ENCODE results near the gene NPAS3.

Gene NPAS3

DNA sequence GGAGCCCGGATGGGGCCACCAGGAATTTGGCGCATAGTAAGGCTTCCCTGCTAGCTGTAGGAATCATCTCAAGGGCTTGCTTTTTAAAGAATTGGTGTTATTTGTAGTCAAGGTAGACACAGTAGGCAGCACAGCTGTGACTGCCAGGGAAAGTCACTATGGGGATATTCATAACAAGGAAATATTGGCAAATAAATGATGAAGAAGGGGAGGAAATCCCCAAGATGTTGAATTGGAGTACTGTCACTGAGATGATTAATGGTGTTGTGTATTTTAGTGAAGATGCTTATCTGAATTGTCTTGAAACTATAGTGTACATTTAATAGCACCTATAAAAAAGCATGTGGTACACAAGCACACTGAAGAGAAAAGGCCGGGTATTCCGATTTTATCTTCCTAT is 118.9 kb downstream of the NPAS3 start:
- TF ChIP-seq CTCF (IDR thresholded peaks at IDR 0.05; ENCODE audit: extremely low read depth, missing control alignments) = no peak
- DNase-seq (ENCODE audit: low spot score) = no peak

- no peak for DNase-seq (ENCODE audit: low spot score)
Observed at GRCh38 chr14:33061667-33062325, 123.1 kb downstream of the NPAS3 start.

DNA sequence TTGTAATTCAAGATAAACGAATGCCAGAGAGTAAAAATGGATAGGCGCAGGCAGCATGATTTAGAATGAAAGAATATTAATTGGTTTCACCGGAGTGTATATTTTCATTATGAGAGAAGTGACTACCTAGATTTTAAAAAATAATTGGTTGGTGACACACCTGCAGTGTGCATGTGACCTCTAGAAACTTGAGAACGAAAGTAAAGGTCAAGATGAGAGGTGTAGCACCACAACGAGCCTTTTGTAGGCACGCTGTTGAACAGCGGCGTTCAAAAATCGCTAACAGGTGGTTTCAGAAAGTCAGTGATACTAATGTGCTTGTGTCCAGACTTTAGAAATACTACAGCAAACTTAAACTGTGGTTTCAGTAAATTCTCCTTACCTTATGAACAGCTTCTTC is 123.8 kb downstream of the NPAS3 start:
- TF ChIP-seq CTCF (IDR thresholded peaks at IDR 0.05; ENCODE audit: extremely low read depth, missing control alignments) = no peak
- DNase-seq (ENCODE audit: low spot score) = no peak

More at GRCh38 chr14:33061667-33062325, 123.1 kb downstream of the NPAS3 start:
- no peak for TF ChIP-seq CTCF (IDR thresholded peaks at IDR 0.05; ENCODE audit: extremely low read depth, missing control alignments)

DNA sequence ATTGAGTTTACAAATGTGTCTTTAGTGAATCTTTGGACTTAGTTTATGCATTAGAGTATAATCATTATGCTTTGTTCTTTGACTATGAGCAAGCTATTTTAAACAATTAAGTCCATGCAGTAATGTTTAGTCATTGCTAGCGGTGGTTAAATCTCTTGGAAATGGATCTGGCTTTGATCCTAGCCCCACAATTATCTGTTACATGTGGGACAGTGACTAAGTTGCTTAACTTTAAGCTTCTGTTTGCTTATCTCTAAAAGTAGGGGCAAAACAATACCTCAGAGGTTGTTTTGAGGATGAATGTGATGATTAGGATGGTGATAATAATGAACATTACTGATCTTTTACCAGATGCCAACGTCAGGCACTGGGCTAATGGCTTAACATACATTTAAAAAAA is 124.2 kb downstream of the NPAS3 start:
- DNase-seq (ENCODE audit: low spot score) = no peak
- TF ChIP-seq CTCF (IDR thresholded peaks at IDR 0.05; ENCODE audit: extremely low read depth, missing control alignments) = no peak

- no peak for DNase-seq (ENCODE audit: low spot score)
Observed at GRCh38 chr14:33063521-33063920, 124.8 kb downstream of the NPAS3 start.

DNA sequence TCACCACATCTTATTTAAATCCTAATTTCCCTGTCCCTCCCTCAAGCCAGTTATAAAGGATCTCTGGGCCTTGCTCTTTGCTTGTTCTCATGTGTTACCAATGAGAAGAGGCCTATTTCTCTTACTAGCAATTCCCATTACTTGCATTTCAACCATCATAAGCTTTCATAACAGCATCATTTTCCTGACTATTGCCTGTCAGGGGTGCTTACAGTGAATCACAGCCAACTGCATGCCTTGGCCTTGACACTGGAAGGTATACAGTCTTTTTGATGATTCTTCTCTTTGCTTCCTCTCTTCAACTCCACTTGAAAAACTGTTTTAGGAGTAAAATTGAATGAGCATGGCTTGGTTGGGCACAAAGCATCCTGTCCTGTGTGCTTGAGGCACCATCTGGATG is 127.0 kb downstream of the NPAS3 start:
- TF ChIP-seq CTCF (IDR thresholded peaks at IDR 0.05; ENCODE audit: extremely low read depth, missing control alignments) = no peak
- no peak for DNase-seq (ENCODE audit: low spot score)

More at GRCh38 chr14:33063521-33063920, 124.8 kb downstream of the NPAS3 start:
- no peak for TF ChIP-seq CTCF (IDR thresholded peaks at IDR 0.05; ENCODE audit: extremely low read depth, missing control alignments)

DNA sequence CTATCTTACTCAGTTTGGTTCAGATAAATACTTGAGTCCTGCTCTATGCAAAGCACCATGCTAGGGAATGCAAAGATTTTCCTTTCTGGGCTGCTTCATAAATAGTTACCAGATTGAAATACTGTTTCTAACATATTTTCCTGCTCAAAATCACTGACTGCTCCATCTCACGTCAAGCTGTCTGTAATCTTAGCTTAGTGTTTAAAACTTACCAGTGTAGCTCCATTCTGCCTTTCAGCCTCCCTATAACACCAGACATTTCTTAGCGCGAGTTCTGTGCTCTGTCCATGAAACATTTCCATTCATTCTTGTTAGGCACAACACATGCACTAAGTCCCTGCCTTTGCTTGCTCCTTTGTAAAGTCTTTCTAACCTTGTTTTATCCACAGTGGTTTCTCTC is 129.4 kb downstream of the NPAS3 start:
- DNase-seq (ENCODE audit: low spot score) = no peak
- TF ChIP-seq CTCF (IDR thresholded peaks at IDR 0.05; ENCODE audit: extremely low read depth, missing control alignments) = no peak

All from GM20000 (cell line).